Measurements from ENCODE around the gene MYRF. TPM values are rescaled to one million over a fixed set of nuclear protein-coding genes. Genes with fewer than 3 reads are reported as not detected.

MYRF gene
- total and polyA plus RNA-seq, 2 of the 13 experiments (the other 11 are each of a cell fraction or from before 2014, with no cell fraction given), result 10.2 to 25.9 TPM

DNA sequence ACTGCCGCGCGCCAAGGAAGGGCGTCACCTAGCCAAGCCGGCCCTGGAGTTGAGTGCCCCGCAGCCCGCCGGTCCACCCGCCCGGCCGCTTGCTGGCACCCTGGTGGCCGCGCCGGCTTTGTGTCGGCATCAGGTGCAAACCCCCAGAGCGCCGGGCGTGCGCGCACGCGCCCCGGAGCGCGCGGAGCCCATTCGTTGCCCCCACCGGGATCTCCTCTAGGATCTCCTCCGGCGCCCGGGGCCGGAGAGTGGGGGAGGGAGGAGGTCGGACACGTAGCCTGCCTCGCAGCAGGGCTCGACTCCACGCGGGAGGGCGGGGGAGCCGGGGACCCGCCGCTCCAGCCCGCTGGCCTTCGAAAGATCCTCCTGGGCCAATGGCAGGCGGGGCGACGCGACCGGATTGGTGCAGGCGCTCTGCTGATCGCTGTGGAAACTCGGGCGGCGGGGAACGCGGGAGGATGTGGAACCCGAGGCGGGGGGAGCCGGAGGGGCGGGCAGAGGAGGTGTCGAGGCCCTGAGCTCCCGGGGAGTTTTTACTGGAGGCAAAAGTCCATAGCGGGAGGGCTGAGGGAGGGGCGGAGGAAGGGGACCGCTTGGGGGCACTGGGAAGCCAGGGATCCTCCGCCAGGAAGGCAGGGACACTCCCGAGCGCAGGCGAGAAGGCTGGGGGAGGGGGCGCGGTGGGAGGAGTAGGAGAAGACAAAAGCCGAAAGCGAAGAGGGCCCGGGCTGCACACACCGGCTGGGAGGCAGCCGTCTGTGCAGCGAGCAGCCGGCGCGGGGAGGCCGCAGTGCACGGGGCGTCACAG is 75.3 kb downstream of the MYRF start, which contains the start of gene FADS2 (continued):
- TF ChIP-seq, protein P1, sequence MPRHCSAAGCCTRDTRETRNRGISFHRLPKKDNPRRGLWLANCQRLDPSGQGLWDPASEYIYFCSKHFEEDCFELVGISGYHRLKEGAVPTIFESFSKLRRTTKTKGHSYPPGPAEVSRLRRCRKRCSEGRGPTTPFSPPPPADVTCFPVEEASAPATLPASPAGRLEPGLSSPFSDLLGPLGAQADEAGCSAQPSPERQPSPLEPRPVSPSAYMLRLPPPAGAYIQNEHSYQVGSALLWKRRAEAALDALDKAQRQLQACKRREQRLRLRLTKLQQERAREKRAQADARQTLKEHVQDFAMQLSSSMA (CRISPR knock-in tag; IDR thresholded peaks at IDR 0.05), result no peak
- TF ChIP-seq, protein P2, sequence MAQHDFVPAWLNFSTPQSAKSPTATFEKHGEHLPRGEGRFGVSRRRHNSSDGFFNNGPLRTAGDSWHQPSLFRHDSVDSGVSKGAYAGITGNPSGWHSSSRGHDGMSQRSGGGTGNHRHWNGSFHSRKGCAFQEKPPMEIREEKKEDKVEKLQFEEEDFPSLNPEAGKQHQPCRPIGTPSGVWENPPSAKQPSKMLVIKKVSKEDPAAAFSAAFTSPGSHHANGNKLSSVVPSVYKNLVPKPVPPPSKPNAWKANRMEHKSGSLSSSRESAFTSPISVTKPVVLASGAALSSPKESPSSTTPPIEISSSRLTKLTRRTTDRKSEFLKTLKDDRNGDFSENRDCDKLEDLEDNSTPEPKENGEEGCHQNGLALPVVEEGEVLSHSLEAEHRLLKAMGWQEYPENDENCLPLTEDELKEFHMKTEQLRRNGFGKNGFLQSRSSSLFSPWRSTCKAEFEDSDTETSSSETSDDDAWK (CRISPR knock-in tag; IDR thresholded peaks at IDR 0.05), result no peak
- TF ChIP-seq CAMTA2 (CRISPR knock-in tag; IDR thresholded peaks at IDR 0.05; ENCODE audit: borderline replicate concordance) (no peak), GATAD2A (CRISPR knock-in tag; IDR thresholded peaks at IDR 0.05) (peak; percentile 17; the same call in 1 of the 2 replicates), ZNF790 (CRISPR knock-in tag; IDR thresholded peaks at IDR 0.05; ENCODE audit: borderline replicate concordance) (no peak), HDAC1 (CRISPR knock-in tag; IDR thresholded peaks at IDR 0.05) (peak; percentile 41; the same call in 1 of the 2 replicates), PRPF4 (IDR thresholded peaks at IDR 0.05; ENCODE audit: low read depth, low read length, poor library complexity, severe bottlenecking) (no peak), KLF11 (CRISPR knock-in tag; IDR thresholded peaks at IDR 0.05) (no peak), HDAC2 (CRISPR knock-in tag; IDR thresholded peaks at IDR 0.05) (0 out of 2 replicates have a peak, but pooled peaks have one; percentile 2), PITX1 (CRISPR knock-in tag; IDR thresholded peaks at IDR 0.05) (peak; percentile 6; the same call in 1 of the 2 replicates), MED8 (CRISPR knock-in tag; IDR thresholded peaks at IDR 0.05; ENCODE audit: insufficient replicate concordance) (peak; percentile 66), SP140L (CRISPR knock-in tag; IDR thresholded peaks at IDR 0.05; ENCODE audit: borderline replicate concordance) (no peak), RBFOX2 (IDR thresholded peaks at IDR 0.05; ENCODE audit: low read depth, low read length) (peak; percentile 77), ZNF451 (CRISPR knock-in tag; IDR thresholded peaks at IDR 0.05) (no peak), MXI1 (IDR thresholded peaks at IDR 0.05; ENCODE audit: borderline replicate concordance, low read depth, low read length) (peak; percentile 23; the same call in 1 of the 3 replicates)
- TF ChIP-seq, protein P3, sequence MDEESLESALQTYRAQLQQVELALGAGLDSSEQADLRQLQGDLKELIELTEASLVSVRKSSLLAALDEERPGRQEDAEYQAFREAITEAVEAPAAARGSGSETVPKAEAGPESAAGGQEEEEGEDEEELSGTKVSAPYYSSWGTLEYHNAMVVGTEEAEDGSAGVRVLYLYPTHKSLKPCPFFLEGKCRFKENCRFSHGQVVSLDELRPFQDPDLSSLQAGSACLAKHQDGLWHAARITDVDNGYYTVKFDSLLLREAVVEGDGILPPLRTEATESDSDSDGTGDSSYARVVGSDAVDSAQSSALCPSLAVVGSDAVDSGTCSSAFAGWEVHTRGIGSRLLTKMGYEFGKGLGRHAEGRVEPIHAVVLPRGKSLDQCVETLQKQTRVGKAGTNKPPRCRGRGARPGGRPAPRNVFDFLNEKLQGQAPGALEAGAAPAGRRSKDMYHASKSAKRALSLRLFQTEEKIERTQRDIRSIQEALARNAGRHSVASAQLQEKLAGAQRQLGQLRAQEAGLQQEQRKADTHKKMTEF (CRISPR knock-in tag; IDR thresholded peaks at IDR 0.05), result peak; percentile 70; the same call in 1 of the 2 replicates
- TF ChIP-seq, protein P4, sequence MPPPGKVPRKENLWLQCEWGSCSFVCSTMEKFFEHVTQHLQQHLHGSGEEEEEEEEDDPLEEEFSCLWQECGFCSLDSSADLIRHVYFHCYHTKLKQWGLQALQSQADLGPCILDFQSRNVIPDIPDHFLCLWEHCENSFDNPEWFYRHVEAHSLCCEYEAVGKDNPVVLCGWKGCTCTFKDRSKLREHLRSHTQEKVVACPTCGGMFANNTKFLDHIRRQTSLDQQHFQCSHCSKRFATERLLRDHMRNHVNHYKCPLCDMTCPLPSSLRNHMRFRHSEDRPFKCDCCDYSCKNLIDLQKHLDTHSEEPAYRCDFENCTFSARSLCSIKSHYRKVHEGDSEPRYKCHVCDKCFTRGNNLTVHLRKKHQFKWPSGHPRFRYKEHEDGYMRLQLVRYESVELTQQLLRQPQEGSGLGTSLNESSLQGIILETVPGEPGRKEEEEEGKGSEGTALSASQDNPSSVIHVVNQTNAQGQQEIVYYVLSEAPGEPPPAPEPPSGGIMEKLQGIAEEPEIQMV (CRISPR knock-in tag; IDR thresholded peaks at IDR 0.05; ENCODE audit: low read depth), result peak; percentile 41; the same call in 1 of the 2 replicates
- TF ChIP-seq, protein P5, sequence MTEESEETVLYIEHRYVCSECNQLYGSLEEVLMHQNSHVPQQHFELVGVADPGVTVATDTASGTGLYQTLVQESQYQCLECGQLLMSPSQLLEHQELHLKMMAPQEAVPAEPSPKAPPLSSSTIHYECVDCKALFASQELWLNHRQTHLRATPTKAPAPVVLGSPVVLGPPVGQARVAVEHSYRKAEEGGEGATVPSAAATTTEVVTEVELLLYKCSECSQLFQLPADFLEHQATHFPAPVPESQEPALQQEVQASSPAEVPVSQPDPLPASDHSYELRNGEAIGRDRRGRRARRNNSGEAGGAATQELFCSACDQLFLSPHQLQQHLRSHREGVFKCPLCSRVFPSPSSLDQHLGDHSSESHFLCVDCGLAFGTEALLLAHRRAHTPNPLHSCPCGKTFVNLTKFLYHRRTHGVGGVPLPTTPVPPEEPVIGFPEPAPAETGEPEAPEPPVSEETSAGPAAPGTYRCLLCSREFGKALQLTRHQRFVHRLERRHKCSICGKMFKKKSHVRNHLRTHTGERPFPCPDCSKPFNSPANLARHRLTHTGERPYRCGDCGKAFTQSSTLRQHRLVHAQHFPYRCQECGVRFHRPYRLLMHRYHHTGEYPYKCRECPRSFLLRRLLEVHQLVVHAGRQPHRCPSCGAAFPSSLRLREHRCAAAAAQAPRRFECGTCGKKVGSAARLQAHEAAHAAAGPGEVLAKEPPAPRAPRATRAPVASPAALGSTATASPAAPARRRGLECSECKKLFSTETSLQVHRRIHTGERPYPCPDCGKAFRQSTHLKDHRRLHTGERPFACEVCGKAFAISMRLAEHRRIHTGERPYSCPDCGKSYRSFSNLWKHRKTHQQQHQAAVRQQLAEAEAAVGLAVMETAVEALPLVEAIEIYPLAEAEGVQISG (CRISPR knock-in tag; IDR thresholded peaks at IDR 0.05), result 0 out of 2 replicates have a peak, but pooled peaks have one; percentile 3
- TF ChIP-seq, protein P6, sequence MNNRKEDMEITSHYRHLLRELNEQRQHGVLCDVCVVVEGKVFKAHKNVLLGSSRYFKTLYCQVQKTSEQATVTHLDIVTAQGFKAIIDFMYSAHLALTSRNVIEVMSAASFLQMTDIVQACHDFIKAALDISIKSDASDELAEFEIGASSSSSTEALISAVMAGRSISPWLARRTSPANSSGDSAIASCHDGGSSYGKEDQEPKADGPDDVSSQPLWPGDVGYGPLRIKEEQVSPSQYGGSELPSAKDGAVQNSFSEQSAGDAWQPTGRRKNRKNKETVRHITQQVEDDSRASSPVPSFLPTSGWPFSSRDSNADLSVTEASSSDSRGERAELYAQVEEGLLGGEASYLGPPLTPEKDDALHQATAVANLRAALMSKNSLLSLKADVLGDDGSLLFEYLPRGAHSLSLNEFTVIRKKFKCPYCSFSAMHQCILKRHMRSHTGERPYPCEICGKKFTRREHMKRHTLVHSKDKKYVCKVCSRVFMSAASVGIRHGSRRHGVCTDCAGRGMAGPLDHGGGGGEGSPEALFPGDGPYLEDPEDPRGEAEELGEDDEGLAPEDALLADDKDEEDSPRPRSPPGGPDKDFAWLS (CRISPR knock-in tag; IDR thresholded peaks at IDR 0.05; ENCODE audit: borderline replicate concordance), result 0 out of 2 replicates have a peak, but pooled peaks have one; percentile 36

Data from HepG2 (cell line).